Fibroblast of lung (primary cell): ENCODE results near the gene PGM1. TPM values are rescaled to one million over a fixed set of nuclear protein-coding genes. Genes with fewer than 3 reads are reported as not detected.
"Not testable (repeated sequence)": the region's sequence is repeated elsewhere in the genome, so short reads cannot be mapped to it uniquely, and the experiment has no call there.

Experiments
- DNase-seq, 2 donors: peaks; one replicate each; pipeline versions ENCODE4 v3.0.0 to v3.0.0-alpha.2; 2010; ENCODE audit warnings: low read depth in 2 of 2
- H2AFZ ChIP-seq: 2 replicates; pipeline ENCODE4 v1.5.1; 2012; ENCODE audit warnings: low read length, control low read depth, inconsistent platforms
- H3K27ac ChIP-seq: 2 replicates; pipeline ENCODE4 v1.5.1; 2011; ENCODE audit warnings: low read length, control low read depth; ENCODE audit not compliant: insufficient read depth
- H3K27me3 ChIP-seq: 2 replicates; pipeline ENCODE4 v1.5.1; 2011; ENCODE audit warnings: mild to moderate bottlenecking, low read length; ENCODE audit not compliant: control insufficient read depth, insufficient read depth
- H3K36me3 ChIP-seq: 2 replicates; pipeline ENCODE4 v1.5.1; 2011; ENCODE audit warnings: low read length; ENCODE audit not compliant: control insufficient read depth, insufficient read depth
- H3K4me1 ChIP-seq: 2 replicates; pipeline ENCODE4 v1.5.1; 2011; ENCODE audit warnings: low read length; ENCODE audit not compliant: control insufficient read depth, insufficient read depth; ENCODE audit errors: extremely low read depth
- H3K4me2 ChIP-seq: 2 replicates; pipeline ENCODE4 v1.5.1; 2011; ENCODE audit warnings: low read length, control low read depth; ENCODE audit not compliant: insufficient read depth; ENCODE audit errors: extremely low read depth
- H3K4me3 ChIP-seq, 4 experiments: fragments of 200-600 bp in 1 of 4; sonication (generic) in 1 of 4; replicated peaks in 1 of 4; 2 replicates each; pipeline ENCODE4 v1.5.1; 2011 to 2016; ENCODE audit warnings: low read length in 4 of 4, low read depth in 3 of 4, mild to moderate bottlenecking in 3 of 4, control low read depth in 2 of 4, inconsistent platforms in 1 of 4, mixed read lengths in 1 of 4; ENCODE audit not compliant: insufficient read depth in 1 of 4; ENCODE audit errors: control extremely low read depth in 1 of 4
- H3K79me2 ChIP-seq: 2 replicates; pipeline ENCODE4 v1.5.1; 2012; ENCODE audit warnings: mild to moderate bottlenecking, low read length, inconsistent platforms; ENCODE audit not compliant: control insufficient read depth, insufficient read depth
- H3K9ac ChIP-seq: 2 replicates; pipeline ENCODE4 v1.5.1; 2011; ENCODE audit warnings: mild to moderate bottlenecking, low read length, control low read depth; ENCODE audit not compliant: insufficient read depth
- H3K9me3 ChIP-seq: 2 replicates; pipeline ENCODE4 v1.5.1; 2012; ENCODE audit warnings: low read depth, low read length; ENCODE audit not compliant: control insufficient read depth, insufficient read depth
- H4K20me1 ChIP-seq: 2 replicates; pipeline ENCODE4 v1.5.1; 2011; ENCODE audit warnings: low read length; ENCODE audit not compliant: control insufficient read depth, insufficient read depth; ENCODE audit errors: extremely low read depth
- EZH2 ChIP-seq: IDR thresholded peaks from 2 replicates; pipeline ENCODE4 v1.5.1; 2012; ENCODE audit warnings: low read length, control low read depth, mild to moderate bottlenecking; ENCODE audit errors: missing control alignments
- polyA plus RNA-seq, 2 donors: library from polyadenylated mRNA; depleted of rRNA in 1 of 2; stranded (reverse) in 1 of 2; unstranded in 1 of 2; fragments of >200 nt; gene quantifications; 2 replicates each; pipeline ENCODE4 v1.2.1, GENCODE V29; 2011 to 2012; ENCODE audit warnings: missing spikeins in 1 of 2
- total RNA-seq: library from RNA; depleted of rRNA; stranded (reverse); fragments of >200 nt; gene quantifications from 2 replicates; pipeline ENCODE4 v1.2.1, GENCODE V29; 2014
- TF ChIP-seq, protein P1 (sequence below), 2 donors: IDR thresholded peaks in 1 of 2; conservative IDR thresholded peaks in 1 of 2; 1 replicate in 1 of 2; 2 replicates in 1 of 2; pipeline ENCODE4 v1.5.1; 2011 to 2012; ENCODE audit warnings: low read length in 2 of 2, control low read depth in 1 of 2, inconsistent platforms in 1 of 2, low read depth in 1 of 2, mild to moderate bottlenecking in 1 of 2

PGM1 gene
- total and polyA plus RNA-seq, 2 donors (not counting 1 experiment from before 2014, with no cell fraction given), result 43.7 to 51.4 TPM

DNA sequence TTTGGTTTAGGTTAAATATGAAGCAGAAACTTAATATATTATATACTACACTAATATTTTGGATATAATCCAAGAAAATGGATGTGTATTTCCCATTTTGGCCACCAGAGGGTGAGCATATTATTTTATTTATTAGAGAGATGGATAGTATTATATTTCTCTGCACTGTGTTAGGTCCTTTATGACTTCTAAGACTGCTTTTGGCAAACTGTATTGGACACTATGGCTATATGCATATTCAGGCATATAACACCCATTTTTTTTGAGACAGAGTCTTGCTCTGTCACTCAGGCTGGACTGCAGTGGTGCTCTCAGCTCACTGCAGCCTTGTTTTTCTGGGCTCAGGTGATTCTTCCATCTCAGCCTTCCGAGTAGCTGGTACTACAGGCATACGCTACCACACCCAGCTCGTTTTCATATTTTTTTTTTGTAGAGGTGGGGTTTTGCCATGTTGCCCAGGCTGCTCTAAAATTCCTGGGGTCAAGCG lies 17.8 kb upstream of the PGM1 start:
- no peaks in the 10 kb centered on the region for H3K4me1 ChIP-seq
- TF ChIP-seq EZH2, result no peak
- TF ChIP-seq, protein P1, sequence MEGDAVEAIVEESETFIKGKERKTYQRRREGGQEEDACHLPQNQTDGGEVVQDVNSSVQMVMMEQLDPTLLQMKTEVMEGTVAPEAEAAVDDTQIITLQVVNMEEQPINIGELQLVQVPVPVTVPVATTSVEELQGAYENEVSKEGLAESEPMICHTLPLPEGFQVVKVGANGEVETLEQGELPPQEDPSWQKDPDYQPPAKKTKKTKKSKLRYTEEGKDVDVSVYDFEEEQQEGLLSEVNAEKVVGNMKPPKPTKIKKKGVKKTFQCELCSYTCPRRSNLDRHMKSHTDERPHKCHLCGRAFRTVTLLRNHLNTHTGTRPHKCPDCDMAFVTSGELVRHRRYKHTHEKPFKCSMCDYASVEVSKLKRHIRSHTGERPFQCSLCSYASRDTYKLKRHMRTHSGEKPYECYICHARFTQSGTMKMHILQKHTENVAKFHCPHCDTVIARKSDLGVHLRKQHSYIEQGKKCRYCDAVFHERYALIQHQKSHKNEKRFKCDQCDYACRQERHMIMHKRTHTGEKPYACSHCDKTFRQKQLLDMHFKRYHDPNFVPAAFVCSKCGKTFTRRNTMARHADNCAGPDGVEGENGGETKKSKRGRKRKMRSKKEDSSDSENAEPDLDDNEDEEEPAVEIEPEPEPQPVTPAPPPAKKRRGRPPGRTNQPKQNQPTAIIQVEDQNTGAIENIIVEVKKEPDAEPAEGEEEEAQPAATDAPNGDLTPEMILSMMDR (conservative IDR thresholded peaks at IDR 0.05 in 1 of 2, IDR thresholded peaks at IDR 0.05 in 1 of 2; ENCODE audit: low read depth in 1 of 2, low read length in 2 of 2), result peak; percentile 36 to 58

DNA sequence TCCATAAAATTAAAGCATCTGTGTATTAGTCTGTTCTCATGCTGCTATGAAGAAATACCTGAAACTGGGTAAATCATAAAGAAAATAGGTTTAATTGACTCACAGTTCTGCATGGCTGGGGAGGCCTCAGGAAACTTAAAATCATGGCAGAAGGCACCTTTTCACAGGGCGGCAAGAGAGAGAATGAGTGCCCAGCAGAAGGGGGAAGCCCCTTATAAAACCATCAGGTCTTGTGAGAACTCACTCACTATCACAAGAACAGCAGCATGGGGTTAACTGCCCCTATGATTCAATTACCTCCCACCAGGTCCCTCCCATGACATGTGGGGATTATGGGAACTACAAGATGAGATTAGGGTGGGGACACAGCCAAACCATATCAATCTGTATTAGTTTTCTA lies 6.9 kb upstream of the PGM1 start:
- H3K36me3 ChIP-seq, H3K9me3 ChIP-seq, H3K27ac ChIP-seq, H4K20me1 ChIP-seq, H3K4me2 ChIP-seq, H3K4me1 ChIP-seq, H3K9ac ChIP-seq, H2AFZ ChIP-seq, DNase-seq, H3K4me3 ChIP-seq, H3K27me3 ChIP-seq, H3K79me2 ChIP-seq: not testable (repeated sequence)

More for the DNA sequence above, 17.8 kb upstream of the PGM1 start:
- Histone ChIP-seq H3K27me3 (no peaks in the 10 kb centered on the region), H3K4me3 (no peak overlapping the region), H4K20me1 (no peaks in the 10 kb centered on the region), H3K27ac (no peak overlapping the region), H3K79me2 (no peaks in the 10 kb centered on the region), H3K9ac (no peak overlapping the region), H2AFZ (no peak overlapping the region), H3K9me3 (no peaks in the 10 kb centered on the region), H3K36me3 (no peaks in the 10 kb centered on the region), H3K4me2 (no peak overlapping the region)
- DNase-seq, result peak in 1 of 2 donors; percentile 59

DNA sequence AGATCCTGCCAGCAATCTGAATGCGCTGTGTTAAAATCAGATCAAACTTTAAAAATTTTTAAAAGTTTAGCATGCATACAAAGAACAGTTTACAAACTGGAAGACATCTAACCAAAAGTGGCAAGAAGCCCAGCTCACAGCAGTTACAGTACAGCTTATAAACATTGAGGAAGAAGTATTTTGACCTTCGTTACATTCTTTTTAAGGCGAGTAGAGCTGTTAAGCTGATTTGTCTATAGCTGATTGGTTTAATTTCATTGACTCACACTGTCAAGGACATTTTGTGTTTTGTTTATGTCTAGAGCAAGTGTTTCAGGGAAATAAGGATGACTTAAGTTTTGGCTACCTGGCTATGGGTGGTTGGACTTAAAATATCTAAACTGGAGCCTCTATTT lies 3.0 kb upstream of the PGM1 start:
- Histone ChIP-seq H3K4me3 (peak overlapping the region in 1 of 4 experiments; percentile 10), H3K9me3 (no peaks in the 10 kb centered on the region), H3K79me2 (no peaks in the 10 kb centered on the region), H3K4me2 (peak overlapping the region; percentile 27), H4K20me1 (no peaks in the 10 kb centered on the region), H3K27me3 (no peaks in the 10 kb centered on the region), H3K27ac (no peak overlapping the region), H2AFZ (no peak overlapping the region), H3K4me1 (peaks cover 3% of the 10 kb centered on the region), H3K36me3 (no peaks in the 10 kb centered on the region), H3K9ac (no peak overlapping the region)
- DNase-seq, result peak; percentile 61 to 91
- TF ChIP-seq EZH2, result no peak
- TF ChIP-seq, protein P1 (conservative IDR thresholded peaks at IDR 0.05 in 1 of 2, IDR thresholded peaks at IDR 0.05 in 1 of 2; ENCODE audit: low read depth in 1 of 2, low read length in 2 of 2), result no peak
